Epithelial cell of proximal tubule (primary cell): ENCODE data around the gene KCNIP1. TPM values are rescaled to one million over a fixed set of nuclear protein-coding genes. Genes with fewer than 3 reads are reported as not detected.

Experiments used
- DNase-seq: peaks from one replicate; pipeline ENCODE4 v3.0.0-alpha.2; 2011; ENCODE audit warnings: low read depth
- H3K4me3 ChIP-seq: 2 replicates; pipeline ENCODE4 v1.5.1; 2011; ENCODE audit warnings: low read depth, mild to moderate bottlenecking, low read length
- total RNA-seq: library from RNA; depleted of rRNA; stranded (reverse); fragments of >200 nt; gene quantifications from 2 replicates; pipeline ENCODE4 v1.2.3, GENCODE V29; 2015
- TF ChIP-seq, protein P1 (sequence below): conservative IDR thresholded peaks from 2 replicates; pipeline ENCODE4 v1.5.1; 2012; ENCODE audit warnings: low read depth, mild to moderate bottlenecking, low read length

Gene KCNIP1
- total RNA-seq, 1 donor from 2014 or later: 2.0 TPM

DNA sequence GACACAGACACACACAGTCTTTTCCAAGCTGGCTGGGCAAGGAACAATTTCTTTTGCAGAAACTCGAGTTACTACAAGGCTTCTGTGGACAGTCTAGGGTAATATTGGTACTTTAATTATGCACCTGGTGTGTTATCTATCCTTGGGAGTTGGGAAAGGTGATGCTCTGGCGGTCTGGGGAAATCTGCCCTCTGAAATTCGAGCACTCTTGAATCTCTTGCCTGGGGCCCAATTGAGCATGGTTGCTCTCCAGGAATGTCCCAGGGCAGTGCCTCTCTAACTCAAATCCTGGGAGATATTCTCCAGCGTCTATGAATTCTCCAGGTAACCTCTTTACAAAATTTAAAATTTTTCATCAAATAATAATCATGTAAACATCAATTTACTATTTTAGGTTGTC lies 69.3 kb downstream of the KCNIP1 start:
- no peak for DNase-seq
- H3K4me3 ChIP-seq: no peak overlapping the region
- TF ChIP-seq, protein P1, sequence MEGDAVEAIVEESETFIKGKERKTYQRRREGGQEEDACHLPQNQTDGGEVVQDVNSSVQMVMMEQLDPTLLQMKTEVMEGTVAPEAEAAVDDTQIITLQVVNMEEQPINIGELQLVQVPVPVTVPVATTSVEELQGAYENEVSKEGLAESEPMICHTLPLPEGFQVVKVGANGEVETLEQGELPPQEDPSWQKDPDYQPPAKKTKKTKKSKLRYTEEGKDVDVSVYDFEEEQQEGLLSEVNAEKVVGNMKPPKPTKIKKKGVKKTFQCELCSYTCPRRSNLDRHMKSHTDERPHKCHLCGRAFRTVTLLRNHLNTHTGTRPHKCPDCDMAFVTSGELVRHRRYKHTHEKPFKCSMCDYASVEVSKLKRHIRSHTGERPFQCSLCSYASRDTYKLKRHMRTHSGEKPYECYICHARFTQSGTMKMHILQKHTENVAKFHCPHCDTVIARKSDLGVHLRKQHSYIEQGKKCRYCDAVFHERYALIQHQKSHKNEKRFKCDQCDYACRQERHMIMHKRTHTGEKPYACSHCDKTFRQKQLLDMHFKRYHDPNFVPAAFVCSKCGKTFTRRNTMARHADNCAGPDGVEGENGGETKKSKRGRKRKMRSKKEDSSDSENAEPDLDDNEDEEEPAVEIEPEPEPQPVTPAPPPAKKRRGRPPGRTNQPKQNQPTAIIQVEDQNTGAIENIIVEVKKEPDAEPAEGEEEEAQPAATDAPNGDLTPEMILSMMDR: no peak

DNA sequence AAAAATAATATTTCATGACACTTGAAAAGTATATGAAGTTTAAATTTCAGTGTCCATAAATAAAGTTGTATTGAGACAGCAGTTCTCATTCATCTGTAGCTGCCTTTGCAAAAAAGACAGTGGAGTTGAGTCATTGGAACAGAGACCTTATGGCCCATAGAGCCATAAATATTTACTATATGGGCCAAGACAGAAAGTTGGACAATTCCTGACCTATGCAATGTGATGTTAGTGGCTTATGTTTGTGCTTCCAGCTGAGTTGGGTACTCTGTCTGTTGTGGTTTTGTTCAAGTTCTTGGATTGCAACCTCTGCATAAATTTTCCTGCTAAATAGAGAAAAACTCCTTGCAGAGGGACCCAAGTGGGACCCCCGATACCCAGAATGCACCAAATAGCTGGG lies 69.8 kb downstream of the KCNIP1 start:
- DNase-seq: no peak
- TF ChIP-seq, protein P1: no peak
- no peak overlapping the region for H3K4me3 ChIP-seq

DNA sequence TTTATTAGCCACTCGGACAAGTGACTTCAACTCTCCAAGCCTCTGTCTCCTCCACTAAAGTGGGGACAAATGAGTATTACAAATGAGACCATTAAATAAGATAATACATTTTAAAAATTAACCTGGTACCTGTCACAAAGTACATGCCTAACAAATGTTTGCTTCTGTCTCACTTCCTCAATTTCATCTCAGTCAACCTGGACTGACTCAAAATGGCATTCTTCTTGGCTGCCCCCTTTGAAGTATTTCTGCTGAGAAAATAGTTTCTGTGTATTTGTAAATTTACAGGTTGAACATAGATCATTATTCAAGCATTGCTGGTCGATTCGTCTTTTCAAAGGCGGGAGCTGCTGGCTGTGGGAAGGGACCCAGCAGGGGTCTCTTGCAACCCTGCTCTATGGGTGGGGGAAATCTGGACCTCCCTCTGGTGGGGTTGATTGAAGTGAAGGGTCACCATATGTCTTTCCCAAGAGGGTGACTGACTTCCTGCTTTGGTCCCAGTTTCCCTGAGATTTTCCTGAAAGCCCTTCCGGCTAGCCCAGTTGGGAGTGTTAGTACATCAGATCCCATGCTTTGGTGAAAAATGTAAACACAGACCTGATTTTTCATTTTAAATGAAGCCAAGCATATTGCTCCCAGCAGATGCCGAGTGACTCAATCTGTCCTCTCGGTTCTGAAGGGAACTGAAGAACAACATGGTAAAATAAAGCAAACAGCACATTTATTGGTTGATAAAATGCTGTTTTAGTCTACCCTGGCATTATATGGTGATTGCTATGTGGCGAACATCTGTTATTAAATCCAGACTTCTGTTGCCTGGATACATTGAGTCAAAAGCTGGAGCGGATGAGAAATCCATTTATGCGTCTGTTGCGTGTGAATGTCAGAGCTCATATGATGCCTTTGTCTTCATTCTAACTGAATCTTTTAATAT lies 73.0 kb downstream of the KCNIP1 start:
- TF ChIP-seq, protein P1: no peak

DNA sequence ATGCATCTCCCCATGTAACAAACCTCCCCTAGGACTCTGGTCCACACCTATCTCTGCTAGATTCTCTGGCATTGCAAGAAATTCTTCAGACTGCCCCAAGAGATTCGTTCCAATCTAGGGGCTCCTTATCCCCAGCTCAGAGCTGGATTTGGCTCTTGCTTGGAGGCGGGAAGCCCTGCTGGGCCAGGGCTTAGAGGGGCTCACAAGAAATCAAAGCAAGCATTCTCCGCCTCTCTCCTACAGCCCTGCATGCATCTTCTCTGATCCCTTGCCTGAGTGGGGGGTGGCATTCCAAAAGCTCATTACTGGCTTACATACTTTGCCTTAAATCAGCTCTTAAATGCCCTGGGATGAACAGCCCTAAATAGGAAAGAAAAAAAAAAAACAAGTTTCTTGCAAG lies 75.8 kb downstream of the KCNIP1 start:
- H3K4me3 ChIP-seq: no peak overlapping the region
- no peak for DNase-seq
- TF ChIP-seq, protein P1: no peak

More for the DNA sequence above, 73.0 kb downstream of the KCNIP1 start:
- H3K4me3 ChIP-seq: no peak overlapping the region
- DNase-seq: no peak

DNA sequence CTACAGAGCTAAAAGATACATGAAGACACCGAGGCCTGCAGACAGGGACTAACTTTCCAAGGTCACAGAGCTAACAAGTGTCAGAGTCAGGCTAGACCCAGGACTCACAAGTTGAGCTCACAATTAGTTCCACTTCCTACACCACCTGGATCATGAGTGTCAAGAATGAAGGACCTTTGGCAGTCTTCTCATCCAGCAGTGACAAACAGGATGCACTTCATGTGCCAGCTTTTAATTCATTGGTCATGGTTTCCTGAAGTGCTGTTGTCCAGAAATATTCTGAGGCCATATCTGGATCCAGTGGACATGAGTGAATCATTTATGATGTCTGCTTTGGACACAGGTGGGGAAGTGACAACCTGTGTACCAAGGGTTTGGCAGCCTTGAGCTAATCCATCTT lies 77.4 kb downstream of the KCNIP1 start:
- TF ChIP-seq, protein P1: no peak
- H3K4me3 ChIP-seq: no peak overlapping the region
- DNase-seq: no peak

DNA sequence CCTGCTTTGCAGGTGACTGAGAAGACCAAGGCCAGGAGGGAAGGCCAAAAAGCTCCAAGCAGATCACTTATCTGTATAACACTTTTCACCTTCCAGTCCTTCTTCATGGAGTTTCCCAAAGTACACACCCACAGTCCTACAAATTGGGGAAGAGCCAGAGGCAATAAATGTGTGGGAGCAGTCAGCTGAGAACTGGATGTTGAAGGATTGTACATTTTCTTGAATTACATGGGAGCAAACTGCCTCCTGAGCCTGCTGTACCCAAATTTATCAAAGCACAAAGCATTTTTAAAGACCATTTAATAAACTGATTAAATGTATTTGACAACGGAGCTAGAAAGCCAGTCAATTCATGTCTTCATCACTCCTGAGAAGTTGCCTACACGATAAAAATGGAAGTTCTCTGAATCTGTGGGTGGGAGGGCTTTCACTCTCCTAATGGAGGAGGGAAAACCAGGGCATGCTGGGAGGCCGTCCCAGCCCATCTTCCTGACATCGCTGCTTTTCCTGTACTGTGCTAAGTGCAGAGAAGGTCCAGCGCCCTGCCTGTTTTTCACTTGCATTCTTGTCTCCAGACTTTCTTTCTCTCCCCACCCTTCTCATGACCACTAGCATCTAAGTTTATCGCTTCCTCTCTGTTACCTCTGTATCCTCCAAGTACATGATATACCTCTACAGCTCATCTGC lies 79.0 kb downstream of the KCNIP1 start:
- H3K4me3 ChIP-seq: no peak overlapping the region
- no peak for DNase-seq
- TF ChIP-seq, protein P1: no peak
